Measurements from ENCODE around the gene PEX14. TPM values are rescaled to one million over a fixed set of nuclear protein-coding genes. Genes with fewer than 3 reads are reported as not detected.

PEX14 gene
- total and polyA plus RNA-seq, 9 of the 15 experiments (the other 6 are each of a cell fraction or from before 2014, with no cell fraction given), result 2.6 to 45.7 (median 22.7) TPM

- no peak for TF ChIP-seq CTCF (IDR thresholded peaks at IDR 0.05 in 2 of 3, conservative IDR thresholded peaks at IDR 0.05 in 1 of 3; ENCODE audit: insufficient read depth in 2 of 3, low read depth in 1 of 3, low read length in 3 of 3)
- no peak for TF ChIP-seq THAP7 (CRISPR knock-in tag; IDR thresholded peaks at IDR 0.05)
- TF ChIP-seq ZNF699 (CRISPR knock-in tag; IDR thresholded peaks at IDR 0.05; ENCODE audit: insufficient replicate concordance), result no peak
- TF ChIP-seq ZBTB1 (CRISPR knock-in tag; IDR thresholded peaks at IDR 0.05; ENCODE audit: borderline replicate concordance, low read depth), result no peak
- TF ChIP-seq L3MBTL2 (IDR thresholded peaks at IDR 0.05), result no peak
- no peak for TF ChIP-seq CXXC5 (CRISPR knock-in tag; IDR thresholded peaks at IDR 0.05)
- no peak for TF ChIP-seq RHOXF2B (CRISPR knock-in tag; conservative IDR thresholded peaks at IDR 0.05)
- TF ChIP-seq ILF3 (IDR thresholded peaks at IDR 0.05; ENCODE audit: borderline replicate concordance), result no peak
- no peak for TF ChIP-seq ESRRB (CRISPR knock-in tag; IDR thresholded peaks at IDR 0.05; ENCODE audit: borderline replicate concordance)
- no peak for TF ChIP-seq HMBOX1 (IDR thresholded peaks at IDR 0.05)
- TF ChIP-seq CBFA2T3 (IDR thresholded peaks at IDR 0.05), result no peak
- TF ChIP-seq ELF2 (CRISPR knock-in tag; IDR thresholded peaks at IDR 0.05), result no peak
- no peak for TF ChIP-seq MYC (IDR thresholded peaks at IDR 0.05; ENCODE audit: low read depth, low read length)
- no peak for TF ChIP-seq MYC (CRISPR knock-in tag; IDR thresholded peaks at IDR 0.05; ENCODE audit: borderline replicate concordance, low read depth)
These were observed 163.8 kb downstream of the PEX14 start (continued) for GRCh38 chr1:10638559-10639005.
